Measurements from ENCODE around the gene RGS6.

Gene RGS6

DNA sequence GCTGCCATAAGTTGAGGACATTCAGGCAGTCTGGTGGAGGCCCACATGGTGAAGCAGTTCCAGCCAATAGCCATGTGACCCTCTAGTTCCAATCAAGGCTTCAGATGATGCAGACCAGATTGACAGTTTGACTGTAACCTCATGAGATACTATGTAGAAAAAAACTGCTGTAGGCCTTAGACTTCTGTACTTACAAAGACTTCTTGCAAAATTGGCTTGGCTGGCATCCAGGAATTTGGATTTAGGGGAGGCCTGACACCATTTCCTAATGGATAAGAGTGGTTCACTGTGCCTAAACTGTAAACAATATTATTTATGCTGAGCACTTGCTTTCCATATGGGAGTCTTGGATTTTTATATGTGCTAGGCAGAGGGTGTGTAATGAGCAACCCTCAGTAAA lies 76.4 kb downstream of the RGS6 start:
- DNase-seq (ENCODE audit: extremely low read depth in 1 of 2, low read depth in 1 of 2), result no peak

DNA sequence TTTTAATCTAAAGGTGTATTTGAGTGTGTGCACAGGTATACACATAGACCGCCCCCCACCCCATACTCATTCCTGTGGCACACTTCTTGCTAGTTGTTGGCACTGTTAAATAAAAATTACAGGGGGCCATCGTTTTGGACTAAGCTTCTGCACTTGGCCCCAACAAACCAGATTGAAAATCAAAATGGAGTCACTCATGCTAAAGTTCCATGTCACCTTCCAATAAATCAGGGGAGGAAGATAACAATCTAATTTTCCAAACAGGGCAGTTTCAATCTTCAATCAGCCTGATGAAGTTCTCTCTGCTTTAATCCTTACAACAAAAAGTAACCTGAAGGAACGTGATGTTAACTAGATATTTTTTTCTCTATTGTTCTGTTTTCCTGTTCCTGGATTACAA lies 78.2 kb downstream of the RGS6 start:
- DNase-seq (ENCODE audit: extremely low read depth in 1 of 2, low read depth in 1 of 2), result no peak

DNA sequence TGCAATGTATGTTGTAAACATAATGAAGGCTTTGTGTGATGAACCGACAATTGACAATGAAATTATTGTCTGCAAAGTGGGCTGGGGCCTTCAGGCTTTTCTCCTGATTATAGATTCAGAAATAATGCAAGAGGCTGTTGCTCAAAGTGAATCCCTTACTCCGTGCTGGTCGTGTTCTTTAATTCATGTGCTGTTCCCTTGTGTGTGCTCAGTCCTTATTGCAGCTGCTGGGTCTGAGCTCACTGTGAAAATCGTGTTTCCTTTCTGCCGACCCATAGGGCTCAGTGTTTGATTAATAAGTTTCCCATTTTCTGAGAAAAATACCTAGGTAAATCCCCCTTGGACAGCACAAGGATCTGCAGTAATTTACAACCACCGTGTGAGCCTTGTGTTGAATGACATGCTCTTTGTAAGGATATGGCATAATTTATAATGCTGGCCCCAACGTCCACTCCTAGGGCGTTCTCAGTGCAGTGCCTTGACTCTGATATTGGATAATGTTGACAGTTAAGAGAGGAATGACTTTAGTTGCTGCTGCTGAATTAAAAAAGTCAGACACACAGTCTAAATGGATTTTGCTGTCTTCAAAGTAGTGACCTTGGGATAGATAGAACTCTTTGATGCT lies 81.6 kb downstream of the RGS6 start:
- DNase-seq (ENCODE audit: extremely low read depth in 1 of 2, low read depth in 1 of 2), result no peak

DNA sequence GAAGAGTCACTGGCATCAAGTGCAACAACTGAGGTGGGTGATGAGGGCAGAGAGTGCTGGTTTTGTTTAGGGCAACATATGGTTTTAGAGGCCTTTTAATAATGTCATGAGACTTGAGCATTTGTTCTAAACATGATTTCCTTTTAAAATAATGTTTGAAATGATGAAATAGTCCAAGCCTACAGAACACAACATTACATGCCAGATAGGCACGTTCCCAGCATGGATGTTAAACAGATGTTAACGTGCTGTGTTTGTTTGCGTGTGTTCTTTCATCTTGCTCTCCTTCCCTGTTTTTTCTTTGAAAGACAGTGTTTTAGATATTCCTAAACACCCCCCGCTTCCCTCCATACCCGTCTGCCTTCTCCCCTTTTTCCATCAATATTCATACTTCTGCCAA lies 82.3 kb downstream of the RGS6 start:
- no peak for DNase-seq (ENCODE audit: extremely low read depth in 1 of 2, low read depth in 1 of 2)

DNA sequence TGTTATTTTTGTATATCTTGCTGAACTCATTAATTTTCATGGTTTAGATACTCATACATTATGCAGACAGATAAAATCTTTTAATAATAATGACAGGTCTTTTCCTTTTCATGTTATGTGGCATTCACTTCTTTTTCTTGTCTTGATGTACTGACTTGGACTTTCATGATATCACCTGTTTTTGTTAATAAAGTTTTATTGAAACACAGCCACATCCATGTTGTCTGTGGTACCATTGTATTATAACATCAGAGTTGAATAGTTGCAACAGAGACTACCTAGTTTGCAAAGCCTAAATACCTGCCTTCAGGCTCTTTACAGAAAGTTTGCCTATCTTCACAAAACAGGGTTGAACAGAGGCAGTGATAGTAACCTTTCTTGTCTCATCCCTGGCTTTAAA lies 85.1 kb downstream of the RGS6 start:
- DNase-seq (ENCODE audit: extremely low read depth in 1 of 2, low read depth in 1 of 2), result no peak

DNA sequence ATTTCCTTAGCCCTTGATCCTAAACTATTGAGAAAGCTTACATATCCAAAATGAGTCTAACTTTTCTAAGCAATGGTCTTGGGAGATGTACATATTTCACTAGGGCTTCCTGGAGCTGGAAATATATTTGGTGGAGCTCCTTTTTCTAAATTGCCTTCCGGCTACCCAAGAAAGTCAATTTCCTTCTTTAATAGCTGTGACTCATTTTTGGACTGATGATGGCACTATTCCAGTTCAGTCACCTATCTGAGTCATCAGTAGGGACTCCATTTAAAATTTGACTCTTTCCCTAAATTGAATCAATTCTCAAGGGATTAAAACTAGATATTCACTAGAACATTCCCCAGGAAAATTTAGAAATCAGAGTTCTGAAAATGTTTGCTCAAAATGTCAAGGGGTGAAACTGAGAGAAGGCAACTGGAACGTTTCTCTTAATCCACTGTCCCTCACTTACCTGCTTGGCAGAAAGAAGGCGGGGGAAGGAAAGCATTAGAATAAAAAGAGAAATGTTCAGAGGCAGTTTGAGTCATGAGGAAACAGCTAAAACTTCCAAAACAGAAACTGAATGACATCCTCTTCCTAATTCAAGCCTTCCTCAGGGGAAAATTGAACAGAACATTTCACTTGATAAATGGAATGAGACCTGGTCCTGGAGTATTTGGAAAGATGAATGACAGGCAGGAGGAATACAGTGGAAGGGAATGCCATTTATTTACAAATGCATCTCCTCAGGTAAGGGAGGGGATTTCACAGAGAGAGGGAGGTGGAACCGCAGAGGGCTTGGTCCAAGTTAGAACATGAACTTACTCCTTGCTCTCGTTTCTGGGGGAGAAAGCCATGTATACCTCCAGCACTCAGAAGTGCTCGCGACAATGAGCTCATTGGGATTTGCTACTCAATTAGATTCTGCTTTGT lies 91.2 kb downstream of the RGS6 start:
- DNase-seq (ENCODE audit: extremely low read depth in 1 of 2, low read depth in 1 of 2), result no peak

DNA sequence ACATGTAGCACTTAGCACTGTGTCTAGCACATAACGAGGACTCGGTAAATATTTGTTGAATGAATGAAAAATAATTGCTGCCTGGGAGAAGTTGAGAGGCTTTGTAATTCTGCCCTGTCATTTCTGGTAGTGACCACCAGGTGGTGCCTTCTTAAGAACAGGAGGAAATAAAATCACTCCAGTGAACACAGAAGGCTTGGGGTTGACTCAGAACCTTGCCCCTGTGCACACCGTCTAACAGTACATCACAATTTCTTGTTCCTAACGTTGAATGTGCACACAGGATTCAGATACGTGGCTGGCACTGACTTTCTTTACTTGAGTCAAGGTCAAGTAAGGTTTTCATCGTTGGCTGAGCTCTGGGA lies 91.8 kb downstream of the RGS6 start:
- DNase-seq (ENCODE audit: extremely low read depth in 1 of 2, low read depth in 1 of 2), result peak in 1 of 2 donors; percentile 7

DNA sequence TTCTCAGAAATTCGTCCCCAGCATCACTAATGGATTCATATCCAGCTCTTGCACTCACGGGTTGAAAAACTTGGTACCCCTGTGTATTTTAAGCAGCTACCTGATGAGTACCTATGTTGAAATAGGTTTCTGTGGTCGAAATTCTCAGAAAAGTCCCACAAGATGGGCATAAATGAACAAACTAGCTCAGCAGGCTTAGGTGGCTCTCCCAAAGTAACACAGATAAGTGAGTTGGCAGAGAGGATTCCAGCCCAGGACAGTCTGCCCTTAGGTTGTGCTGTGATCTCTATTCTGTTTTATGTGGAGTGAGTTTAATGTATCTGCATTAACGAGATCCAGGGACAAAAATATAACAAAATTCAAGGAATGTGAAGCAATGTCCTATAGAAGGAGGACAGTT lies 92.3 kb downstream of the RGS6 start:
- no peak for DNase-seq (ENCODE audit: extremely low read depth in 1 of 2, low read depth in 1 of 2)

DNA sequence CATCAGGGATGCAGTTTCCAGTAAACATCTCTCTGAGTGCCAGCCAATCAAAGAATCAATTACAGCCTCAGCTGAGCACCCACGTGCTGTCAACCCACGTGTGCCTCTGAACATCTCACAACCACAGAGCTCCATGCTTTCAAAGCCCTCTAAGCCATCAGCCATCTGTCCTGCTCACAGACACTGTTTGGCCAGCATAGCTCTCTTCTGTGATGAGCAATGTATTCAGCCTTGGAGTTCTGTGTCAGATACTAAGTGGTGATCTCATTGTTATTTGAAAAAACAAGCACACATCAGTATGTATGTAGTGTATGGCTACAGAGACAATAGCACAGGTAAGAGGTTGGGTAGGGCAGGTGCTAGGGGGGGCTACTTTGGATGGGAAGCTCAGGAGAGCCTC lies 94.3 kb downstream of the RGS6 start:
- DNase-seq (ENCODE audit: extremely low read depth in 1 of 2, low read depth in 1 of 2), result no peak

DNA sequence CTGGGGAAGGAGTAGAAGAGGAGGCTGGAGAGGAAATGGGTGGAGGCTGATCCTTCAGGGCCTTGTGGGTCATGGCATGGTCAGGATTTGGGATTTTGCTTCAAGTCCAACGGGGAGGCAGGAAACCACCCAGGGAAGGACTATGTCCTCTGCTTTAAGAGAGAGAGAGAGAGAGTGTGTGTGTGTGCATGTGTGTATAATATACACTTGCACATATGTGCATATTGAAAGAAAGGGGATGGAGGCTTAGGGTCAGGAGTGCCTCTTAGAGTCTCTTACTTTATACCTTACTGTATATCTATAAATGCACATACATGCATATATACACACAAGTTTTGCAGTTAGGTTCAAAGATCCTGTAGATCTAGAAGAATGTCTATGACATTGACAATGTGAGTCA lies 94.8 kb downstream of the RGS6 start:
- no peak for DNase-seq (ENCODE audit: extremely low read depth in 1 of 2, low read depth in 1 of 2)

DNA sequence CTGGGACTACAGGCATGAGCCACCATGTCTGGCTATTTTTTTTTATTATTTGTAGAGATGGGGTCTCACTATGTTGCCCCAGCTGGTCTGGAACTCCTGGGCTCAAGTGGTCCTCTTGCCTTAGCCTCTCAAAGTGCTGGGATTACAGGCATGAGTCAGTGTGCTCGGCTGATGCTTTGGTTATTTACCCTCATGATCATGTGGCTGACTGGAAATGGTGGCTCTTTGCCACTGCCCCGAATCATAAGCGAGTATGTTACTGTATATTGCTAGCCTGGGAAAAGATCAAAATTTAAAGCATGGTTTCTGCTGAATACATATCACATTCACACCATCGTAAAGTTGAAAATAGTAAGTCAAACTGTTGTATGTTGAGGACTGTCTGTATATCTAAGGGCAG lies 101.1 kb downstream of the RGS6 start:
- DNase-seq (ENCODE audit: extremely low read depth in 1 of 2, low read depth in 1 of 2), result no peak

DNA sequence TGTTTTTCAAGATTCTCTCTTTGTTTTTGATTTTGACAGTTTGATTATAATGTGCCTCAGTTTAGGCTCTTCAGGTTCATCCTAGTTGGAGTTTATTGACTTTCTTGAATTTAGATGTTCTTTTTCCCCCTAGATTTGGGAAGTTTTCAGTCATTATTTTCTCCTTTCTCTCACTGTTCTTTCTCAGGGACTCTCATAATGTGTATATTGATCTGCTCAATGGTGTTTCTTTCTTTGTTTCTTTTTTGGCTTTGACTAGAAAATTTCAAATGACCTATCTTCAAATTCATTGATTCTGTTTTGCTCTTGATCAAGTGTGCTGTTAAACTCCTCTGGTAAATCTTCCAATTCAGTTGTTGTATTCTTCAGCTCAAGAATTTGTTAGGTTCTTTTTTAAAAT lies 108.3 kb downstream of the RGS6 start:
- no peak for DNase-seq (ENCODE audit: extremely low read depth in 1 of 2, low read depth in 1 of 2)

DNA sequence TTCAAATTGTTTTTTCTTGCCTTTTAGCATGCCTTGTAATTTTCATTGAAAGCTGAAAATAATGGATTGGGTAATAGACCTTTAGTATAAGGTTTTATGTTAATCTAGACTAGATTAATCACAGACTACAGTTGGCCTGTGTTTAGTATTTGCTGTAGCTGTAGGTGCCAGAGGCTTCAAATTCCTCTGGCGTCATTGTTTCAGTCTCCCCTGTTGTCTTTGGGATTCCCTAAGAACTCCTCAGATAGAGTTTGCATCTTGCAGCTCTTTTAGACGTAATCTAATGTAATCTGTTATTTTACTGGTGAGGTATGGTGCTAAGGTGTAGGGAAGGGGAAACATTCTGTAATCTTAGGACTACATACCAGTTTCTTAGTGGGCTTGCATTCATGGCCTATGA lies 113.0 kb downstream of the RGS6 start:
- no peak for DNase-seq (ENCODE audit: extremely low read depth in 1 of 2, low read depth in 1 of 2)

DNA sequence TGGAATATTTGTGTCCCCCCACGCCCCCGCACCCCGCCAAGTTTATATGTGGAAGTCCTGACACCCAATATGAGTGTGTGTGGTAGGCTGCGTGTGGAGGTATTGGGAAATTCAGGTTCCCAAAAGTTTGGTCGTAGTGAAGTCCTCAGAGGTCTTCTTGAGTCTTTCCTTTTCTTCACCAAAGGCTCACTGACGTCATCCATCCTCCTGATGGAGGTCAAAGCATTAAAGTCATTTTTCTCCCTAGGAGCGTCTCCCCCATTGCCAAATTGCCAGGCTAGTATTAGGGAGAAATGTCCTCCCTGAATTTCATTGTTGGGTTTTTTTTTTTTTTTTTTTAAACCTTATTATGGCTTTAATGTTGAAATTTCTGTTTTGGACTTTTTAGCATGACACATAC lies 113.7 kb downstream of the RGS6 start:
- DNase-seq (ENCODE audit: extremely low read depth in 1 of 2, low read depth in 1 of 2), result no peak

DNA sequence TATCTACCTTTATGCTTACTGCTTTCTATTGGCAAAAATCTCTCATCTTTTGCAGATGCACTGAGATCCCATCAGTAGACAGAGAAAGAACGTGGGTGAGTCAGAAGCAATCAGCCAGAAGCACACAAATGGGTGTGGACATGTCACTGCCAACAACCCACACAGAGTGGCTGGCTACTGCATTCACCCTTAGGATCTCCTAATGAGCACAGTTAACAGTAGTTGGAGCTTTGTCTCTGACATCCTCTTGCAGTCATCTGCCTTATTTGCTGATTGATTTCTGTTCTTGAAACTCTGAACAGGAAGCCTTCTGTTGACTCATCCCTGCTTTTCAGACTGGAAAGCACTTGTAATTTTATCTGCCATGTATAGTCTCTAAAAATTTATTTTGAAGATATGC lies 117.2 kb downstream of the RGS6 start:
- DNase-seq (ENCODE audit: extremely low read depth in 1 of 2, low read depth in 1 of 2), result no peak

DNA sequence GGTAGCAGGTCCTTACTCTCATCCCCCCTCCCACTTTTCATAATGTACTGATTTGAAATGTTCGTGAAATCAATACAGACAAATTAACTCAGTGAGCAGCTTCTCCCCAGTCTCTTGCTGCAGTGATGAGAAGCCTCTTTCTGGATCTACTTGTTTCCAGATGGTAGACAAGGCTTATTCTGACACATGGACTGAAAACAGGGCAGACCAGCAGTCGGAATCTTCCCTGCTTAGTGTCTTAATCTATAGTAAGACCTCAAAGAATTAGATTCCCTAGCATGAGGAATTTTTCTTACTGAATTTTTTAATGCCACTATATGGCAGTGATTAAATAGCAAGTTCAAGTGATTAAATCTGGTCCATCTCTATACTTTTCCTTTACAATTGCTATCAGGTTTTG lies 120.1 kb downstream of the RGS6 start:
- DNase-seq (ENCODE audit: extremely low read depth in 1 of 2, low read depth in 1 of 2), result no peak

DNA sequence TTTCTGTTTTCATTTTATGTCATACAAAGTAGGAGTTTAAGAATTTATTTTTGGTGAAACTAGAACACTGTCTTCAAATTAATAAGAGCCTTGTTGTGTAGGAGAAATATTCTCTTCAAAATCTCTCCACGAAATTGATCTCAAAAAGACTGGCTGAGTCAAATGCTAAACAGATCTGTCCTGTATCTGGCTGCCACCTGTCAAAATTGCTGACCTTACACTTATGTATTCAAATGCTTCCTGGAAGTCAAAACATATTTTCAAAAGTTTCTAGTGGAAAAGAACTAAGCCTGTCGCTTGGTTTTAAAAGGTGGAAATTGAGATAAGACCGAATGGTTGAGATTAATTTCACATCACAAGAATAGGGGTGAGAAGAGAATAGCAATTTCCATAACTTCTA lies 121.4 kb downstream of the RGS6 start:
- no peak for DNase-seq (ENCODE audit: extremely low read depth in 1 of 2, low read depth in 1 of 2)

DNA sequence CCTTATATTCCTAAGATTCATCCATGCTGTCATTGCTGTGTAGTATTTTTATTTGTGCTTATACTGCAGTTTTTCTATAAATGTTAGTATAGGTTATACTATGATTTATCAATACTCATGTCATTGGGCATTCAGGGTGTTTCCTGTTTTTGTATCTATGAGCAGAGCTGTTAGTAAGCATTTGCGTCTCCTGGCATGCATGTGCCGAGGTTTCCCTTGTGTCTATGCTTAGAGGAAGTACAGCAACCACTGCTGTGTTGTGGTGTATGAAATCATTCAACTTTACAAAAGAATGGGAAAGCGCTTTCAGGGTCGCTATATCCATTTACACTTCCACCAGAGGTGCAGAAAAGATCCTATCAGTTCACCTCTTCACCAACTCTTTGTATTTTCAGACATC lies 122.7 kb downstream of the RGS6 start:
- no peak for DNase-seq (ENCODE audit: extremely low read depth in 1 of 2, low read depth in 1 of 2)

DNA sequence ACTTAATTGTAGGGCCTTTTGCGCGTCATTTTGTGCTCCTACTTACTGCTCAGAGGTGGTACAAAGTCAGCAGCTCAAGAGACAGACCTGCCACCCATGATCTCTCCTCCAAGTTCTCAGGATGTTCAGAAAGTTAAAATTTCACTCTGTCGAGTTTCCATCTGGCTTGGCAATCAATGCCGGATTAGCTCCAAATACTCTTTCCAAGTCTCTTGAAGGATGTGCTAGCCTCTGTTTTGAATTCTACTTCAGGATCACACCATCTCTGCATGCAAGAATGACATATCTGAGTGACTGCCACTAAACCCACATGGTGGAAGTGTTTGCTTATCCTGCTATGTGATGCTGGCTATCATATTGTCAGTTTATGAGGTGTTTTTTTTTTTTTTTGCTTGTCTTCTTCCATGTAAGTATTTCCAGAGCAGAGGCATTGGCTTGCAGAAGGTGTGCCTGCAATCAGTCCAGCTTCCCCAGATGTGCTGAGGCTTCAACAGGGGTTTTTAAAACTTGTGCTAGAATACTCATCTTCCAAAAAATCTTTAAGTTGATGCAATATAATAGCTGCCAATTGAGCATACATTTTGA lies 125.6 kb downstream of the RGS6 start:
- no peak for DNase-seq (ENCODE audit: extremely low read depth in 1 of 2, low read depth in 1 of 2)

DNA sequence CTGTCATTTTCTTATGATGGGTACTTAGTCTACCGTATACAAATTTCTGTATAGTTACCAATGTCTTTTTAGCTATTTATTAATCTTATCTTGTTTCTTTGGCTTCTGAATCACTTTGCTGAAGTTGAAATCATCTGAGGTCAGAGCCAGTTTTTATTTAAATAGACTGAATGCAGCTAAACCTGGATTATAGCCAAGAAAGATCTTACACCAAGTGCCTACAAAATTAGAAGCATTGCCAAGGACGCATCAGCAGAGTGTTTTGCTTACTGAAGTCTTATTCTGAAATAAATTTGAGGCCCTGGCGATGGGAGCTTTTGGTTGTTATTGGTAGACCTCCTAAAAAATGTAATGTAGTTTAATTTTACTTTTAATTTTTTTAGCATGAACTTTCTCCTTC lies 128.2 kb downstream of the RGS6 start:
- no peak for DNase-seq (ENCODE audit: extremely low read depth in 1 of 2, low read depth in 1 of 2)

DNA sequence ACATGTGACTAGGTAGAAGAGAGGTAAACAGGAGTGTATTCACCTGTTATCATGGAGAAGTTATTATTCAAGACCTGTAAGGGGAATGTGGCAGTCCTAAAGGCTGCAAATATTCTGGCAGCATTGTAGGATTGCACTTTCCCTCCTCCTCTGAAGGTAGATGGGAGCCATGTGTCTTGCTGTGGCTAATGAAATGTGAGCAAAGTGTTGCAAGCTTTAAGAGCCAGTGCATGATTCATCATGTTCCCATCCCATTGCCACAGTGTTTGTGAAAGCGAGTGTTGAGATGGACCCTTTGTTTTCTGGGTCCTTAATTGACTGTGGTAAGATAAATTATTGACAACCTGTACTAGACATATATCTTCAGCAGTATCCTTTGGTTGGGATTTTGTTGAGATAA lies 128.7 kb downstream of the RGS6 start:
- DNase-seq (ENCODE audit: extremely low read depth in 1 of 2, low read depth in 1 of 2), result no peak

DNA sequence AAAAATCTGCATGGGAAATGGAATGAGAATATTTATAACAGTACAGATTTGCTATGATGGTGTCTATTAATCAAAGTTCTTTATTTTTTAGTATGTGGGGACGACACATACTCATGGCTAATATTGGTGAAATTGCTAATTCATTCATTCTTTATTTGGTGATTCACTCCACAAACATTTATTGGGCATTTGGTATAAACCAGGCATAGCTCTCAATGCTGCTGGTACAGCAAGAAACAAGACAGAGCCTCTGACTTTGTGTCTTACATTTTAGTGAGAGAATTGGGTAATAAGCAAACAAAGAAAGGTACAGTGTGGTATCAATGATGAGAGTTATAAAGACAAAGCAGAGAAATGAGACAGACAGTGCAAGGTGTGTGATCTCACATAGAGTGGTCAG lies 129.5 kb downstream of the RGS6 start:
- no peak for DNase-seq (ENCODE audit: extremely low read depth in 1 of 2, low read depth in 1 of 2)

Measured in activated CD8-positive, alpha-beta memory T cell treated with anti-CD3 and anti-CD28 coated beads for 1 hour (primary cell).